Panc1 (cell line): ENCODE results near the gene PLCH1. TPM values are rescaled to one million over a fixed set of nuclear protein-coding genes. Genes with fewer than 3 reads are reported as not detected.

Source experiments
- ATAC-seq: fragments of 200-7000 bp; cut with Tn5 transposase; 2 replicates; pipeline ENCODE4 v1.9.1; 2020; ENCODE audit warnings: mild to moderate bottlenecking, moderate library complexity
- BruUV-seq: library from RNA; stranded (reverse); fragments of 400-500 nt; replicated peaks from 2 replicates; lab custom pipeline; 2021; lab: Mats Ljungman, UMichigan
- CTCF ChIA-PET: fragments of 300-600 bp; sonication (Branson Sonifier 250); formaldehyde crosslinking; loops from one replicate; lab custom pipeline; 2022; ENCODE audit warnings: antibody characterized with exemption; lab: Charles Lee
- POLR2A ChIA-PET: fragments of 300-600 bp; sonication (Branson Sonifier 250); formaldehyde crosslinking; loops from one replicate; lab custom pipeline; 2022; ENCODE audit warnings: antibody characterized with exemption; lab: Charles Lee
- DNase-seq: peaks from one replicate; pipeline ENCODE4 v3.0.0-alpha.2; 2010; ENCODE audit warnings: low read depth, low spot score
- H3K27ac ChIP-seq: 2 replicates; pipeline ENCODE4 v1.5.1; 2011; ENCODE audit warnings: mild to moderate bottlenecking, low read length, inconsistent platforms
- H3K27me3 ChIP-seq: fragments of 200-500 bp; sonication (Bioruptor generic); 2 replicates; pipeline ENCODE4 v1.6.0; 2014; ENCODE audit warnings: low read length, inconsistent platforms; ENCODE audit not compliant: control insufficient read depth, insufficient read depth
- H3K36me3 ChIP-seq: fragments of 200-500 bp; sonication (Bioruptor generic); 2 replicates; pipeline ENCODE4 v1.5.1; 2014; ENCODE audit warnings: inconsistent platforms, mild to moderate bottlenecking, low read length, moderate library complexity; ENCODE audit not compliant: control insufficient read depth, insufficient read depth
- H3K4me1 ChIP-seq: 2 replicates; pipeline ENCODE4 v1.5.1; 2011; ENCODE audit warnings: inconsistent platforms, mild to moderate bottlenecking, low read length, moderate library complexity; ENCODE audit not compliant: control insufficient read depth, insufficient read depth
- H3K4me3 ChIP-seq, 2 experiments: 2 replicates each; pipeline ENCODE4 v1.5.1; 2011 to 2012; ENCODE audit warnings: low read depth in 2 of 2, low read length in 2 of 2, mild to moderate bottlenecking in 2 of 2, inconsistent platforms in 1 of 2, moderate library complexity in 1 of 2
- H3K9me3 ChIP-seq: fragments of 200-500 bp; sonication (Bioruptor generic); 2 replicates; pipeline ENCODE4 v1.5.1; 2014; ENCODE audit warnings: low read depth, mild to moderate bottlenecking, inconsistent platforms, low read length, moderate library complexity; ENCODE audit not compliant: control insufficient read depth, insufficient read depth
- CTCF ChIP-seq: fragments of 450-650 bp; IDR thresholded peaks from 2 replicates; pipeline ENCODE4 v1.5.1; 2017; ENCODE audit warnings: mild to moderate bottlenecking
- POLR2AphosphoS5 ChIP-seq: IDR thresholded peaks from 2 replicates; pipeline ENCODE4 v1.6.1; 2012; ENCODE audit warnings: mild to moderate bottlenecking, low read depth, low read length, moderate library complexity
- REST ChIP-seq, 2 experiments: IDR thresholded peaks; 2 replicates each; pipeline ENCODE4 v1.6.1; 2011 to 2012; ENCODE audit warnings: low read depth in 2 of 2, control low read depth in 1 of 2, low read length in 1 of 2, mild to moderate bottlenecking in 1 of 2, moderate library complexity in 1 of 2; ENCODE audit not compliant: insufficient read depth in 1 of 2
- SIN3A ChIP-seq: IDR thresholded peaks from 2 replicates; pipeline ENCODE4 v1.6.1; 2012; ENCODE audit warnings: low read depth, mild to moderate bottlenecking, low read length, moderate library complexity, borderline replicate concordance; ENCODE audit not compliant: insufficient read depth
- TCF7L2 ChIP-seq: IDR thresholded peaks from 2 replicates; pipeline ENCODE4 v1.6.1; 2011; ENCODE audit warnings: mild to moderate bottlenecking, low read depth, low read length, inconsistent platforms
- in situ Hi-C: cut with HindIII; loops from 2 replicates; pipeline ENCODE4 v1.10.0; 2016; ENCODE audit warnings: low sequenced_read_pairs, low pct_unique_long_range_greater_than_20kb
- intact Hi-C: fragments of 100-400 bp; cut with micrococcal nuclease; formaldehyde crosslinking; loops from one replicate; pipeline ENCODE4 v1.10.0; 2022; ENCODE audit not compliant: unreplicated experiment
- total RNA-seq: library from RNA; stranded (reverse); gene quantifications from one replicate; pipeline ENCODE4 v1.2.1, GENCODE V29; 2021; ENCODE audit not compliant: unreplicated experiment

Gene PLCH1
- total RNA-seq, 1 experiment from 2014 or later = 0.03 TPM

- ChIA-PET POLR2A (no interaction called here), CTCF (no interaction called here)
- no peaks in the 10 kb centered on the region for H3K9me3 ChIP-seq
- DNase-seq (no peak), ATAC-seq (no peak)
- no peak overlapping the region for H3K27ac ChIP-seq
- no peak for TF ChIP-seq CTCF
- TF ChIP-seq POLR2AphosphoS5 = no peak
- TF ChIP-seq TCF7L2 = no peak
- no peak for TF ChIP-seq REST (IDR thresholded peaks at IDR 0.05; ENCODE audit: insufficient read depth in 1 of 2, low read depth in 2 of 2, low read length in 1 of 2)
- no peak for TF ChIP-seq SIN3A
- H3K4me3 ChIP-seq = no peak overlapping the region
- no peaks in the 10 kb centered on the region for H3K36me3 ChIP-seq
- in situ Hi-C loops (no loop called here), intact Hi-C loops (no loop called here)
- no peaks in the 10 kb centered on the region for H3K4me1 ChIP-seq
- H3K27me3 ChIP-seq = no peaks in the 10 kb centered on the region
- BruUV-seq = no TSS peak
Observed at GRCh38 chr3:155446366-155446765, 298.5 kb downstream of the PLCH1 start.

GRCh38 chr3:155444771-155445170 is 300.1 kb downstream of the PLCH1 start:
- POLR2A ChIA-PET = no interaction called here
- H3K4me3 ChIP-seq = no peak overlapping the region
- H3K27me3 ChIP-seq = no peaks in the 10 kb centered on the region
- ATAC-seq (no peak), DNase-seq (no peak)
- H3K4me1 ChIP-seq = no peaks in the 10 kb centered on the region
- intact Hi-C loops (no loop called here), in situ Hi-C loops (no loop called here)
- no TSS peak for BruUV-seq
- TF ChIP-seq TCF7L2 (no peak), CTCF (no peak), SIN3A (no peak), POLR2AphosphoS5 (no peak), REST (IDR thresholded peaks at IDR 0.05; ENCODE audit: insufficient read depth in 1 of 2, low read depth in 2 of 2, low read length in 1 of 2) (no peak)
- no peaks in the 10 kb centered on the region for H3K9me3 ChIP-seq
- no peaks in the 10 kb centered on the region for H3K36me3 ChIP-seq
- CTCF ChIA-PET = no interaction called here
- H3K27ac ChIP-seq = no peak overlapping the region
